HEK293T (cell line): Measurements from ENCODE around the gene NXPE3.

Source experiments
- ARNT ChIP-seq: fragments of 450-650 bp; IDR thresholded peaks from 2 replicates; pipeline ENCODE4 v1.6.1; 2017; ENCODE audit warnings: mild to moderate bottlenecking
- BHLHE40 ChIP-seq: fragments of 450-650 bp; IDR thresholded peaks from 2 replicates; pipeline ENCODE4 v1.6.1; 2016; ENCODE audit warnings: mild to moderate bottlenecking, moderate library complexity, borderline replicate concordance
- CTBP1 ChIP-seq: fragments of 450-650 bp; IDR thresholded peaks from 2 replicates; pipeline ENCODE4 v1.6.1; 2016; ENCODE audit warnings: borderline replicate concordance
- ELF4 ChIP-seq: fragments of 450-650 bp; IDR thresholded peaks from 2 replicates; pipeline ENCODE4 v1.6.1; 2017; ENCODE audit warnings: antibody characterized with exemption
- FOXA1 ChIP-seq: fragments of 450-650 bp; IDR thresholded peaks from 2 replicates; pipeline ENCODE4 v1.6.1; 2016; ENCODE audit warnings: mild to moderate bottlenecking
- FOXK2 ChIP-seq: fragments of 450-650 bp; IDR thresholded peaks from 2 replicates; pipeline ENCODE4 v1.6.1; 2016; ENCODE audit warnings: mild to moderate bottlenecking
- FOXM1 ChIP-seq: fragments of 450-650 bp; IDR thresholded peaks from 2 replicates; pipeline ENCODE4 v1.6.1; 2017; ENCODE audit warnings: mild to moderate bottlenecking, borderline replicate concordance
- HDGF ChIP-seq: fragments of 450-650 bp; IDR thresholded peaks from 2 replicates; pipeline ENCODE4 v1.6.1; 2017; ENCODE audit warnings: antibody characterized with exemption, borderline replicate concordance
- NFRKB ChIP-seq: fragments of 450-650 bp; IDR thresholded peaks from 2 replicates; pipeline ENCODE4 v1.6.1; 2016; ENCODE audit warnings: mild to moderate bottlenecking, moderate library complexity
- PKNOX1 ChIP-seq: fragments of 450-650 bp; IDR thresholded peaks from 2 replicates; pipeline ENCODE4 v1.6.1; 2016
- SP1 ChIP-seq: fragments of 450-650 bp; IDR thresholded peaks from 2 replicates; pipeline ENCODE4 v1.6.1; 2017
- SUZ12 ChIP-seq: fragments of 450-650 bp; IDR thresholded peaks from 2 replicates; pipeline ENCODE4 v1.6.1; 2016; ENCODE audit warnings: mild to moderate bottlenecking
- TARDBP ChIP-seq: fragments of 450-650 bp; IDR thresholded peaks from 2 replicates; pipeline ENCODE4 v1.6.1; 2016
- ZNF384 ChIP-seq: fragments of 450-650 bp; IDR thresholded peaks from 2 replicates; pipeline ENCODE4 v1.6.1; 2016

GRCh38 chr3:101779047-101779821 lies at the start of gene NXPE3:
- TF ChIP-seq TARDBP (no peak), FOXM1 (no peak), BHLHE40 (no peak), SUZ12 (no peak), FOXK2 (no peak), ARNT (no peak), ELF4 (no peak), PKNOX1 (peak; percentile 99), NFRKB (no peak), FOXA1 (no peak), SP1 (no peak), ZNF384 (no peak), CTBP1 (peak; percentile 42; the same call in 1 of the 2 replicates), HDGF (no peak)
